ENCODE measurements around the gene TNFRSF25. TPM values are rescaled to one million over a fixed set of nuclear protein-coding genes. Genes with fewer than 3 reads are reported as not detected.

TNFRSF25 gene
- polyA plus RNA-seq, 1 donor from 2014 or later = 52.2 TPM

GRCh38 chr1:6425658-6426057, 40.3 kb downstream of the TNFRSF25 start:
- H3K4me3 ChIP-seq (ENCODE audit: low read length) = no peak overlapping the region
- no peak overlapping the region for H3K9ac ChIP-seq (ENCODE audit: low read length)
- TF ChIP-seq EZH2 (IDR thresholded peaks at IDR 0.05; ENCODE audit: borderline replicate concordance, insufficient read depth, low read length, poor library complexity, severe bottlenecking) (no peak), POLR2AphosphoS5 (IDR thresholded peaks at IDR 0.05) (no peak), TAF1 (IDR thresholded peaks at IDR 0.05; ENCODE audit: low read depth) (no peak), EP300 (conservative IDR thresholded peaks at IDR 0.05; ENCODE audit: poor library complexity, severe bottlenecking) (no peak), RAD21 (conservative IDR thresholded peaks at IDR 0.05) (no peak), SMC3 (conservative IDR thresholded peaks at IDR 0.05; ENCODE audit: poor library complexity) (no peak)
- TF ChIP-seq, protein P1, sequence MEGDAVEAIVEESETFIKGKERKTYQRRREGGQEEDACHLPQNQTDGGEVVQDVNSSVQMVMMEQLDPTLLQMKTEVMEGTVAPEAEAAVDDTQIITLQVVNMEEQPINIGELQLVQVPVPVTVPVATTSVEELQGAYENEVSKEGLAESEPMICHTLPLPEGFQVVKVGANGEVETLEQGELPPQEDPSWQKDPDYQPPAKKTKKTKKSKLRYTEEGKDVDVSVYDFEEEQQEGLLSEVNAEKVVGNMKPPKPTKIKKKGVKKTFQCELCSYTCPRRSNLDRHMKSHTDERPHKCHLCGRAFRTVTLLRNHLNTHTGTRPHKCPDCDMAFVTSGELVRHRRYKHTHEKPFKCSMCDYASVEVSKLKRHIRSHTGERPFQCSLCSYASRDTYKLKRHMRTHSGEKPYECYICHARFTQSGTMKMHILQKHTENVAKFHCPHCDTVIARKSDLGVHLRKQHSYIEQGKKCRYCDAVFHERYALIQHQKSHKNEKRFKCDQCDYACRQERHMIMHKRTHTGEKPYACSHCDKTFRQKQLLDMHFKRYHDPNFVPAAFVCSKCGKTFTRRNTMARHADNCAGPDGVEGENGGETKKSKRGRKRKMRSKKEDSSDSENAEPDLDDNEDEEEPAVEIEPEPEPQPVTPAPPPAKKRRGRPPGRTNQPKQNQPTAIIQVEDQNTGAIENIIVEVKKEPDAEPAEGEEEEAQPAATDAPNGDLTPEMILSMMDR (IDR thresholded peaks at IDR 0.05; ENCODE audit: poor library complexity, severe bottlenecking) = no peak
- TF ChIP-seq, protein P2, sequence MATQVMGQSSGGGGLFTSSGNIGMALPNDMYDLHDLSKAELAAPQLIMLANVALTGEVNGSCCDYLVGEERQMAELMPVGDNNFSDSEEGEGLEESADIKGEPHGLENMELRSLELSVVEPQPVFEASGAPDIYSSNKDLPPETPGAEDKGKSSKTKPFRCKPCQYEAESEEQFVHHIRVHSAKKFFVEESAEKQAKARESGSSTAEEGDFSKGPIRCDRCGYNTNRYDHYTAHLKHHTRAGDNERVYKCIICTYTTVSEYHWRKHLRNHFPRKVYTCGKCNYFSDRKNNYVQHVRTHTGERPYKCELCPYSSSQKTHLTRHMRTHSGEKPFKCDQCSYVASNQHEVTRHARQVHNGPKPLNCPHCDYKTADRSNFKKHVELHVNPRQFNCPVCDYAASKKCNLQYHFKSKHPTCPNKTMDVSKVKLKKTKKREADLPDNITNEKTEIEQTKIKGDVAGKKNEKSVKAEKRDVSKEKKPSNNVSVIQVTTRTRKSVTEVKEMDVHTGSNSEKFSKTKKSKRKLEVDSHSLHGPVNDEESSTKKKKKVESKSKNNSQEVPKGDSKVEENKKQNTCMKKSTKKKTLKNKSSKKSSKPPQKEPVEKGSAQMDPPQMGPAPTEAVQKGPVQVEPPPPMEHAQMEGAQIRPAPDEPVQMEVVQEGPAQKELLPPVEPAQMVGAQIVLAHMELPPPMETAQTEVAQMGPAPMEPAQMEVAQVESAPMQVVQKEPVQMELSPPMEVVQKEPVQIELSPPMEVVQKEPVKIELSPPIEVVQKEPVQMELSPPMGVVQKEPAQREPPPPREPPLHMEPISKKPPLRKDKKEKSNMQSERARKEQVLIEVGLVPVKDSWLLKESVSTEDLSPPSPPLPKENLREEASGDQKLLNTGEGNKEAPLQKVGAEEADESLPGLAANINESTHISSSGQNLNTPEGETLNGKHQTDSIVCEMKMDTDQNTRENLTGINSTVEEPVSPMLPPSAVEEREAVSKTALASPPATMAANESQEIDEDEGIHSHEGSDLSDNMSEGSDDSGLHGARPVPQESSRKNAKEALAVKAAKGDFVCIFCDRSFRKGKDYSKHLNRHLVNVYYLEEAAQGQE (IDR thresholded peaks at IDR 0.05; ENCODE audit: borderline replicate concordance) = no peak
- H4K20me1 ChIP-seq (ENCODE audit: insufficient read depth) = no peaks in the 10 kb centered on the region
- H3K36me3 ChIP-seq (ENCODE audit: insufficient read depth, low read length) = no peaks in the 10 kb centered on the region
- H3K79me2 ChIP-seq (replicated peaks; ENCODE audit: insufficient read depth, low read length) = no peaks in the 10 kb centered on the region
- H3K27ac ChIP-seq (ENCODE audit: low read length) = no peak overlapping the region
- no peak overlapping the region for H2AFZ ChIP-seq (ENCODE audit: low read depth, low read length)
- no peaks in the 10 kb centered on the region for H3K9me3 ChIP-seq (ENCODE audit: low read length)
- H3K27me3 ChIP-seq (ENCODE audit: insufficient read depth, low read depth, low read length) = peaks cover 57% of the 10 kb centered on the region
- H3K4me2 ChIP-seq (ENCODE audit: low read length) = no peak overlapping the region
- no peaks in the 10 kb centered on the region for H3F3A ChIP-seq (ENCODE audit: insufficient read depth, low read length, poor library complexity, severe bottlenecking)
- H3K9me2 ChIP-seq (ENCODE audit: insufficient read depth, low read length) = no peaks in the 10 kb centered on the region

DNA sequence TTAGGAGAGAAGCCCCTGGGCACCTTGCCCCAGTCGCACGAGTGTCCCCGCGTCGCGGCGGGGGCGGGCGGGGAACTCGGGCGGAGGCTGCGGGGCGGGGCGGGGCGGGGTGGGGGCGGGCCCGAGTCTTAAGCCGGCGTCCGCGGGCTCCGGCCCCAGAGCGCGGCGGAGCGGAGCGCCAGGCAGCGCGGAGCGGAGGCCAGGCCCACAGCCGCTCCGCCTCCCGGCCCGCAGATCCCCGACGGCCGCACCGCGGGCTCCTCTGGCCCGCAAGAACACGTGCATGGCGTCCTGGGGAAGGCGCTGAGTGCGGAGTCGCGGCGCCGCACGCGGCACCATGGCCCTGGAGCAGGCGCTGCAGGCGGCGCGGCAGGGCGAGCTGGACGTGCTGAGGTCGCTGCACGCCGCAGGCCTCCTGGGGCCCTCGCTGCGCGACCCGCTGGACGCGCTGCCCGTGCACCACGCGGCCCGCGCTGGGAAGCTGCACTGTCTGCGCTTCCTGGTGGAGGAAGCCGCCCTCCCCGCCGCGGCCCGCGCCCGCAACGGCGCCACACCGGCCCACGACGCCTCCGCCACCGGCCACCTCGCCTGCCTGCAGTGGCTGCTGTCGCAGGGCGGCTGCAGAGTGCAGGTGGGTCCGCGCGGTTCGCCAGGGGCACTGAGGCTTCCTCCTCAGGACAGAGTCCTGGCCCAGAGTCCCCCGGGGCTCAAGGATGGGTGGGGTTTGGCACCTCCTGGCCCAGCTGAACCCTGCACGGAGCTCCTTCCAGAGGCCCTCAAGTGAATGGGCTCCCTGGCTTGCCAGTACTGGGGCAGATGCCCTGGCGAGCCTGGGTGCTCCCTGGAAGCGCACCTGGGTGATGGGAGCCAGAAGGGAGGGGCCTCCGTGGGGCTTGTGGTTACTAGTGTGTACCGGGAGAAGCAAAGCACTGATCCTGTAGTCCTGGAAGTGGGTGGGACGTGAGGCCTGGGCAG, 41.1 kb downstream of the TNFRSF25 start, which contains the start of gene ESPN:
ESPN (plus strand) TSS at position 158 of the 975 bp plus-strand sequence; CDS start at position 338, 180 bp downstream.
- H3K4me3 ChIP-seq (ENCODE audit: low read length) = peak within 1 kb of the TSS; percentile 34
- no peak within 1 kb of the TSS for H2AFZ ChIP-seq (ENCODE audit: low read depth, low read length)
- no peak within 1 kb of the TSS for H3K4me2 ChIP-seq (ENCODE audit: low read length)

More for the DNA sequence above, 41.1 kb downstream of the TNFRSF25 start, which contains the start of gene ESPN:
- Histone ChIP-seq H3K9me3 (ENCODE audit: low read length) (no peaks in the 10 kb centered on the region), H3K9ac (ENCODE audit: low read length) (no peak within 1 kb of the TSS), H4K20me1 (ENCODE audit: insufficient read depth) (no peaks in the 10 kb centered on the region), H3F3A (ENCODE audit: insufficient read depth, low read length, poor library complexity, severe bottlenecking) (no peaks in the 10 kb centered on the region), H3K27me3 (ENCODE audit: insufficient read depth, low read depth, low read length) (peaks cover 65% of the 10 kb centered on the region), H3K27ac (ENCODE audit: low read length) (no peak within 1 kb of the TSS), H3K36me3 (ENCODE audit: insufficient read depth, low read length) (no peaks in the 10 kb centered on the region), H3K79me2 (replicated peaks; ENCODE audit: insufficient read depth, low read length) (no peaks in the 10 kb centered on the region), H3K9me2 (ENCODE audit: insufficient read depth, low read length) (no peaks in the 10 kb centered on the region)
- TF ChIP-seq, protein P2 (IDR thresholded peaks at IDR 0.05; ENCODE audit: borderline replicate concordance) = no peak
- TF ChIP-seq, protein P1 (IDR thresholded peaks at IDR 0.05; ENCODE audit: poor library complexity, severe bottlenecking) = no peak
- TF ChIP-seq SMC3 (conservative IDR thresholded peaks at IDR 0.05; ENCODE audit: poor library complexity) (no peak), RAD21 (conservative IDR thresholded peaks at IDR 0.05) (no peak), POLR2AphosphoS5 (IDR thresholded peaks at IDR 0.05) (no peak), EZH2 (IDR thresholded peaks at IDR 0.05; ENCODE audit: borderline replicate concordance, insufficient read depth, low read length, poor library complexity, severe bottlenecking) (no peak), MXI1 (conservative IDR thresholded peaks at IDR 0.05; ENCODE audit: poor library complexity, severe bottlenecking) (no peak), TAF1 (IDR thresholded peaks at IDR 0.05; ENCODE audit: low read depth) (no peak), EP300 (conservative IDR thresholded peaks at IDR 0.05; ENCODE audit: poor library complexity, severe bottlenecking) (no peak)
